Body of pancreas (tissue), 4 donors: ENCODE data around the gene TCF12.

Experiments
- POLR2A ChIP-seq, 3 donors: fragments of 450-650 bp; IDR thresholded peaks; one replicate each; pipeline ENCODE4 v1.6.1; 2016; ENCODE audit warnings: antibody characterized with exemption in 3 of 3, mild to moderate bottlenecking in 2 of 3
- TF ChIP-seq, protein P1 (sequence below), 7 experiments: fragments of 450-650 bp in 4 of 7; fragments of 200-600 bp in 3 of 7; sonication (generic) in 3 of 7; IDR thresholded peaks; one replicate each; pipeline ENCODE4 v1.5.1; 2016 to 2019; ENCODE audit warnings: antibody characterized with exemption in 7 of 7

GRCh38 chr15:57330619-57331340 is 412.3 kb downstream of the TCF12 start:
- TF ChIP-seq, protein P1, sequence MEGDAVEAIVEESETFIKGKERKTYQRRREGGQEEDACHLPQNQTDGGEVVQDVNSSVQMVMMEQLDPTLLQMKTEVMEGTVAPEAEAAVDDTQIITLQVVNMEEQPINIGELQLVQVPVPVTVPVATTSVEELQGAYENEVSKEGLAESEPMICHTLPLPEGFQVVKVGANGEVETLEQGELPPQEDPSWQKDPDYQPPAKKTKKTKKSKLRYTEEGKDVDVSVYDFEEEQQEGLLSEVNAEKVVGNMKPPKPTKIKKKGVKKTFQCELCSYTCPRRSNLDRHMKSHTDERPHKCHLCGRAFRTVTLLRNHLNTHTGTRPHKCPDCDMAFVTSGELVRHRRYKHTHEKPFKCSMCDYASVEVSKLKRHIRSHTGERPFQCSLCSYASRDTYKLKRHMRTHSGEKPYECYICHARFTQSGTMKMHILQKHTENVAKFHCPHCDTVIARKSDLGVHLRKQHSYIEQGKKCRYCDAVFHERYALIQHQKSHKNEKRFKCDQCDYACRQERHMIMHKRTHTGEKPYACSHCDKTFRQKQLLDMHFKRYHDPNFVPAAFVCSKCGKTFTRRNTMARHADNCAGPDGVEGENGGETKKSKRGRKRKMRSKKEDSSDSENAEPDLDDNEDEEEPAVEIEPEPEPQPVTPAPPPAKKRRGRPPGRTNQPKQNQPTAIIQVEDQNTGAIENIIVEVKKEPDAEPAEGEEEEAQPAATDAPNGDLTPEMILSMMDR (IDR thresholded peaks at IDR 0.05), result no peak
- TF ChIP-seq POLR2A (IDR thresholded peaks at IDR 0.05), result no peak
